ENCODE measurements around the gene SPRR5.

The SPRR5 gene

DNA sequence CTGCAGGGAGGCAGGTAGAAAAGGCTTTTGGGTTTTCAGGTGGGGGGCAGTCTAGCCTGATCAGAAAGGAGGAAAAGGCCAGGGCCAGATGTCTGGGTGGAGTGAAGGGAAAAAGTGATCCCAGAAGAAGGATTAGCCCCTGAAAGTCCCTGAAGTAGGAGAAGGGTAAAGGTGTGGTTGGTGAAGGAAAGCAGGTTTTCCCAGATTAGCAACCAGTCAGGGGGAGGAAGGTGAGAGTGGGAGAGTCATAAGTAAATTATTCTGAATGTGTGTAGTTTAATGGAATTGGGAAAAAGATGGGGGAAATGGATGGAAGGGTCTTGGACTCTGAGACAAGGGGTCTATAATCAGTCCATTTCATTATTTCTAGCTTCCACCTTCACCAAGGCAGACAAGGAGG, 36.2 kb downstream of the SPRR5 start:
- H3K4me3 ChIP-seq (ENCODE audit: control insufficient read depth, low read depth, low read length): no peak overlapping the region
- DNase-seq (ENCODE audit: low read depth): no peak

DNA sequence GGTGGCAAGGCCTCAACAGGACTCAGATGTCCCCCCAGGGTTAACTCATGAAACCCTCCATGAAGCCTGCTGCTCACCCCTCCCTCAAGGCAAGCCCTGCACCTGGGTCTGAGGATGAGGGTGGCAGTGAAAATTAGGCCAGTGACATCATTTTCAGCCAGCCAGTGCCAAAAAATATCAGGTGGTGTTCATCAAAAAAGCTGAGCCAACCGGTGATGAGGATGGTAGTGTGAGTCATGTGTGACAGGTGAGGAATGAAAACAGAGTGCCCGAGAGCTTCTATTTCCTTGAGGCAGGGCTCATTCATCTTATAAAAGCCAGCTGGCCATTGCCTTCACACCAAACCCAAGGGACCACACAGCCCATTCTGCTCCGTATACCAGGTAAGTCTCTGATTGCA, 36.7 kb downstream of the SPRR5 start, which contains the start of gene SPRR1A:
Gene SPRR1A (plus strand): TSS at position 339 of the 400 bp plus-strand sequence. CDS start 1,150 bp downstream, outside the sequence.
- TF ChIP-seq, protein P1, sequence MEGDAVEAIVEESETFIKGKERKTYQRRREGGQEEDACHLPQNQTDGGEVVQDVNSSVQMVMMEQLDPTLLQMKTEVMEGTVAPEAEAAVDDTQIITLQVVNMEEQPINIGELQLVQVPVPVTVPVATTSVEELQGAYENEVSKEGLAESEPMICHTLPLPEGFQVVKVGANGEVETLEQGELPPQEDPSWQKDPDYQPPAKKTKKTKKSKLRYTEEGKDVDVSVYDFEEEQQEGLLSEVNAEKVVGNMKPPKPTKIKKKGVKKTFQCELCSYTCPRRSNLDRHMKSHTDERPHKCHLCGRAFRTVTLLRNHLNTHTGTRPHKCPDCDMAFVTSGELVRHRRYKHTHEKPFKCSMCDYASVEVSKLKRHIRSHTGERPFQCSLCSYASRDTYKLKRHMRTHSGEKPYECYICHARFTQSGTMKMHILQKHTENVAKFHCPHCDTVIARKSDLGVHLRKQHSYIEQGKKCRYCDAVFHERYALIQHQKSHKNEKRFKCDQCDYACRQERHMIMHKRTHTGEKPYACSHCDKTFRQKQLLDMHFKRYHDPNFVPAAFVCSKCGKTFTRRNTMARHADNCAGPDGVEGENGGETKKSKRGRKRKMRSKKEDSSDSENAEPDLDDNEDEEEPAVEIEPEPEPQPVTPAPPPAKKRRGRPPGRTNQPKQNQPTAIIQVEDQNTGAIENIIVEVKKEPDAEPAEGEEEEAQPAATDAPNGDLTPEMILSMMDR (conservative IDR thresholded peaks at IDR 0.05; ENCODE audit: control insufficient read depth, insufficient read depth, low read depth, low read length): no peak
- no peak within 1 kb of the TSS for H3K4me3 ChIP-seq (ENCODE audit: control insufficient read depth, low read depth, low read length)
- no peak for DNase-seq (ENCODE audit: low read depth)

More for the DNA sequence above, 36.2 kb downstream of the SPRR5 start:
- TF ChIP-seq, protein P1 (conservative IDR thresholded peaks at IDR 0.05; ENCODE audit: control insufficient read depth, insufficient read depth, low read depth, low read length): no peak

DNA sequence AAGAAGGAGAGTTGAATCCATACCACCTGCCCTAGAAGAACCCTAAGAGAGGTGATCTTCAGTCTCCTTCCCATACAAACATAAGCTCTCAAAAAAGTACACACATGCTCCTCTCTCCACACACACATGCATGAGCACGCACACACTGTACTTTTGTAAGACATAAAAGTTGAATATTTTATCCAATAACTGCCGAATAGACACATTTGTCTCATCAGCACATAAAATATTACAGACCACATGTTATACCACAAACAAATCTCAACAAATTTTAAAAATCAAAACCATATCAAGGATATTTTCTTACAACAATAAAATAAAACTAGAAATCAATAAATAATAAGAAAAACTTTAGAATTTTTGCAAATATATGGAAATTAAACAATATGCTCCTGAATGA, 39.6 kb downstream of the SPRR5 start:
- no peak overlapping the region for H3K4me3 ChIP-seq (ENCODE audit: control insufficient read depth, low read depth, low read length)
- no peak for DNase-seq (ENCODE audit: low read depth)
- TF ChIP-seq, protein P1 (conservative IDR thresholded peaks at IDR 0.05; ENCODE audit: control insufficient read depth, insufficient read depth, low read depth, low read length): no peak

DNA sequence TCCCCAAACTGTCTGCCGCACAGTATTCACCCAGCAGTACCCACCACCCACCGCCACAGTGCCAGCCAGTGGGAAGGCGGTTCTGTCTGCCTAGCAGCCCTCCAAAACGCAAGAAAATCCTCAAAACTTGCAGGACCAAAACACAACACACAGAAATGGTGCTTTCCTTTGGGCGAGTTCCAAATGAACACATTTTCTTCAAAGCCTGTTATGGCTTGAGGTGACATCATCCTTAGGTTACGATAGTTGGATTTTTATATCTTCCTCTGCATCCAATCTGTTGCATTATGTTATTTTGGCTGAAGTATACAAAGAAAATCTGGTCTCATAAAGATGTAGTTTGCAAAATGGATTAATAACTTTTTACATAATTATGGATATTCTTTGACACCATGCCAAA, 46.2 kb downstream of the SPRR5 start:
- DNase-seq (ENCODE audit: low read depth): no peak
- no peak overlapping the region for H3K4me3 ChIP-seq (ENCODE audit: control insufficient read depth, low read depth, low read length)
- TF ChIP-seq, protein P1 (conservative IDR thresholded peaks at IDR 0.05; ENCODE audit: control insufficient read depth, insufficient read depth, low read depth, low read length): no peak

DNA sequence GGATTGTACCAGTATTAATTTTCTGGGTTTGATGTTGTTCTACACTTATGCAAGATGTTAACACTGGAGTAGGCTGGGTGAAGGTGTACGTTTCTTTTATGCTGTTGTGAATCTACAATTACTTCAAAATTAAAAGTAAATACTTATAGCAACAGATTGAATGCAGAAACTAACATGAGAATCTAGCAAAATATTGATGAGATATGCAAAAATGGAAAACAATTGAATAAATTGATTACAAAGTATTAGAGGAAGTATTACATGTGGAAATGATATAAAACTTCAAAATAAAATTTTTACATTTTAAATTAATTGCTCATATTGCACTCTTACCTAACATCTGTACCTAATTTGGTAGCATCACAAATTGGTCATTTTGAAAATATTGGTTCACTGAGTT, 48.8 kb downstream of the SPRR5 start:
- TF ChIP-seq, protein P1 (conservative IDR thresholded peaks at IDR 0.05; ENCODE audit: control insufficient read depth, insufficient read depth, low read depth, low read length): no peak

DNA sequence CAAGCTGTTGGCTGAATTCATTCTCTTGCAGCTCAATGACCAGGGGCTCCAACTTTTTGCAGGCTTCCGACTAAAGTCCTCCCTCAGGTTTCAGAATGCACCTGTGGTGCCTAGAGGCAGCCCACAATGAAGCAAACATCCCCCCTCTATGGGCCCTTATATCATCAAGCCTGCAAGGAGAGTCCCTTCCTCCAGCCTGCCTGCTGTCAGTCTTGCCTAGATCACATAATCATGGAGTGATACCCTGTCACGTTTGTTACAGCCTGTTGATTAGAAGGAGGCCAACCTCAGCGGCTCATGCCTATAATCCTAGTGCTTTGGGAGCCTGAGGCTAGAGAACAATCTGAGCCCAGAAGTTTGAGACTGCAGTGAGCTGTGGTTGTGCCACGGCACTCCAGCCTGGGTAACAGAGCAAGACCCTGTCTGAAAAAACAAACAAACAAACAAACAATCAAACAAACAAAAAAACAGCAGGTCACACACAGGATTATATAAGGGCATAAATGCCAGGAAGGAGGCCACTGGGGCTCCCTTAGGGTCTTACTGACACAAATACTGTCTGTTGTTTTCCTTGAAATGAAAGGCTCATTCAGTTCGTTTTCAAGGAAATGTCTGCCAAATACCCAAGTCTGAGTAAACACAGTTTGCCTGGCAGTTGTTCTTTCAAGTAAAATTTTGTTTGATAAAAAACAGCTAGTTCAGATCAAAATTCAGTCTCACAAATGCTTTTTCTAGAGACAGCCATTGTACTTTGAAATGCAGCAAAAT, 49.8 kb downstream of the SPRR5 start:
- TF ChIP-seq, protein P1 (conservative IDR thresholded peaks at IDR 0.05; ENCODE audit: control insufficient read depth, insufficient read depth, low read depth, low read length): no peak
- no peak for DNase-seq (ENCODE audit: low read depth)
- H3K4me3 ChIP-seq (ENCODE audit: control insufficient read depth, low read depth, low read length): no peak overlapping the region

More for the DNA sequence above, 48.8 kb downstream of the SPRR5 start:
- H3K4me3 ChIP-seq (ENCODE audit: control insufficient read depth, low read depth, low read length): no peak overlapping the region
- DNase-seq (ENCODE audit: low read depth): no peak
